ENCODE data around the gene SYCP2L.
"Not testable (repeated sequence)": the region's sequence is repeated elsewhere in the genome, so short reads cannot be mapped to it uniquely, and the experiment has no call there.

SYCP2L gene

DNA sequence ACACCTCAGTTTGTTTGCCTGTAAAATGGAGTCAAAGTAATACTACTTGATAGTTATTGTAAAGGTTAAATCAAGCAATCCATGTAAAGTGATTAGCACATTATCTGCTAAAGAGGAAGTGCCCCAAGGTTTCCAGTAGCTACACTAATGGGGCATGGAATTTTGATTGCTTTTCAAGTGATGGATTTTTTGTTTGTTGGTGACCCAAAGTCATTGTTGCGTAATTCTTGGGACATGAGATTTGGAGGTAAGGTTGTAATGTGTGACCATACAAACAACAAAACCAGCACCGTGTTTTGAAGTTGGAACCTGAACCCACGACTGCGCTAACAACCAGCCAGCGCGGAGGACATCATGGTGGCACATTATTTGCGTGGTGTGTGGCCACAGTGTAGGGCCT, 17.2 kb downstream of the SYCP2L start:
- Histone ChIP-seq H3K4me3 (ENCODE audit: low read depth, low read length) (no peak overlapping the region), H3K36me3 (ENCODE audit: control insufficient read depth in 2 of 2, insufficient read depth in 1 of 2, low read length in 2 of 2) (peaks cover 4 to 7% of the 10 kb centered on the region in 2 experiments; a peak in 2 of 3 replicates), H3K27ac (ENCODE audit: extremely low read depth, low read depth, low read length) (no peak overlapping the region), H3K9me3 (ENCODE audit: control insufficient read depth, insufficient read depth, low read depth, low read length) (no peaks in the 10 kb centered on the region), H3K4me1 (ENCODE audit: control insufficient read depth, insufficient read depth, low read length) (no peaks in the 10 kb centered on the region)
- ChIA-PET POLR2A (no interaction called here), CTCF (interaction anchor here (2.1 kb wide), 1 partner anchor 17 kb away, joined by 10 read pairs; the partner anchor contains the start of gene SYCP2L)
- no peak for TF ChIP-seq KLF7 (tag by site-specific recombination; IDR thresholded peaks at IDR 0.05; ENCODE audit: borderline replicate concordance)
- TF ChIP-seq ZNF146 (tag by site-specific recombination; IDR thresholded peaks at IDR 0.05), result no peak
- TF ChIP-seq HOXC10 (CRISPR knock-in tag; IDR thresholded peaks at IDR 0.05), result no peak
- TF ChIP-seq ZNF274 (IDR thresholded peaks at IDR 0.05; ENCODE audit: low read length), result no peak
- TF ChIP-seq ZNF274 (tag by site-specific recombination; IDR thresholded peaks at IDR 0.05; ENCODE audit: borderline replicate concordance), result no peak
- TF ChIP-seq ZSCAN23 (tag by site-specific recombination; IDR thresholded peaks at IDR 0.05), result no peak
- no peak for TF ChIP-seq HOXA7 (CRISPR knock-in tag; IDR thresholded peaks at IDR 0.05; ENCODE audit: borderline replicate concordance)
- TF ChIP-seq ZFP37 (tag by site-specific recombination; IDR thresholded peaks at IDR 0.05), result no peak
- TF ChIP-seq ZNF501 (tag by site-specific recombination; IDR thresholded peaks at IDR 0.05), result no peak
- no peak for TF ChIP-seq ZNF561 (tag by site-specific recombination; IDR thresholded peaks at IDR 0.05; ENCODE audit: borderline replicate concordance)

DNA sequence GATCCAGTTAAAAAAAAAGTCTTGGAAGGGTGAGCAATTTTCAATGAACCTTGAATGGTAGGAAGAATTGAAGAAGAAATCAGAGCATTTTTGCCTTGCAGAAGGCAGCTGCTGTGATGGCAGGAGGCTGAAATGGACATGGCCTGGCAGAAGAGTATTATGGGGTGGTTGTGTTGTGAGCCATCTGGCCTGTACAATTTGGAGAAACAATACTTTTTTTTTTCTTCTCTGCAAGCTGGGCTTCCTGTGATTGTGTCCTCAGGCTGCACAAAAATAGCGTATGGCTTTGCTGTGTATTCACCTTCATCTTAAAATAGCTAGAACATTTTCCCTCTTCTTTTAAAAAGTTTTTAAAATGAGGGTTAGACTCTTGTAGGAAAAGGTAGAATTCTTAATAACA, 21.4 kb downstream of the SYCP2L start:
- H3K36me3 ChIP-seq (ENCODE audit: control insufficient read depth in 2 of 2, insufficient read depth in 1 of 2, low read length in 2 of 2), result peaks cover 7 to 12% of the 10 kb centered on the region in 2 experiments
- TF ChIP-seq ZBTB1 (tag by site-specific recombination; IDR thresholded peaks at IDR 0.05) (no peak), ZNF140 (tag by site-specific recombination; IDR thresholded peaks at IDR 0.05) (no peak), TRIM28 (IDR thresholded peaks at IDR 0.05; ENCODE audit: borderline replicate concordance, low read length) (no peak)
- H3K9me3 ChIP-seq (ENCODE audit: control insufficient read depth, insufficient read depth, low read depth, low read length), result no peaks in the 10 kb centered on the region
- ChIA-PET POLR2A (interaction anchor here (0.6 to 1.5 kb wide), 4 partner anchors 8 to 21 kb away, joined by 3 to 5 read pairs (median 4); partner anchors contain the start of gene SYCP2L), CTCF (interaction anchor here (1.0 kb wide), 1 partner anchor 47 kb away, joined by 4 read pairs; no protein-coding TSS in a partner anchor)
- no peaks in the 10 kb centered on the region for H3K4me1 ChIP-seq (ENCODE audit: control insufficient read depth, insufficient read depth, low read length)
- no peak overlapping the region for H3K27ac ChIP-seq (ENCODE audit: extremely low read depth, low read depth, low read length)
- H3K4me3 ChIP-seq (ENCODE audit: low read depth, low read length), result no peak overlapping the region

- H3K36me3 ChIP-seq (ENCODE audit: control insufficient read depth in 2 of 2, insufficient read depth in 1 of 2, low read length in 2 of 2); H3K9me3 ChIP-seq (ENCODE audit: control insufficient read depth, insufficient read depth, low read depth, low read length); H3K4me1 ChIP-seq (ENCODE audit: control insufficient read depth, insufficient read depth, low read length); H3K4me3 ChIP-seq (ENCODE audit: low read depth, low read length); H3K27ac ChIP-seq (ENCODE audit: extremely low read depth, low read depth, low read length); POLR2A ChIA-PET: not testable (repeated sequence)
- CTCF ChIA-PET, result interaction anchor here (0.7 kb wide), 1 partner anchor 500 kb away, joined by 4 read pairs; no protein-coding TSS in a partner anchor
- TF ChIP-seq, protein P1, sequence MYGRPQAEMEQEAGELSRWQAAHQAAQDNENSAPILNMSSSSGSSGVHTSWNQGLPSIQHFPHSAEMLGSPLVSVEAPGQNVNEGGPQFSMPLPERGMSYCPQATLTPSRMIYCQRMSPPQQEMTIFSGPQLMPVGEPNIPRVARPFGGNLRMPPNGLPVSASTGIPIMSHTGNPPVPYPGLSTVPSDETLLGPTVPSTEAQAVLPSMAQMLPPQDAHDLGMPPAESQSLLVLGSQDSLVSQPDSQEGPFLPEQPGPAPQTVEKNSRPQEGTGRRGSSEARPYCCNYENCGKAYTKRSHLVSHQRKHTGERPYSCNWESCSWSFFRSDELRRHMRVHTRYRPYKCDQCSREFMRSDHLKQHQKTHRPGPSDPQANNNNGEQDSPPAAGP (tag by site-specific recombination; IDR thresholded peaks at IDR 0.05), result peak; percentile 71
- TF ChIP-seq KLF1 (tag by site-specific recombination; IDR thresholded peaks at IDR 0.05), result peak; percentile 86
These were observed 32.7 kb downstream of the SYCP2L start for GRCh38 chr6:10919520-10919919.

DNA sequence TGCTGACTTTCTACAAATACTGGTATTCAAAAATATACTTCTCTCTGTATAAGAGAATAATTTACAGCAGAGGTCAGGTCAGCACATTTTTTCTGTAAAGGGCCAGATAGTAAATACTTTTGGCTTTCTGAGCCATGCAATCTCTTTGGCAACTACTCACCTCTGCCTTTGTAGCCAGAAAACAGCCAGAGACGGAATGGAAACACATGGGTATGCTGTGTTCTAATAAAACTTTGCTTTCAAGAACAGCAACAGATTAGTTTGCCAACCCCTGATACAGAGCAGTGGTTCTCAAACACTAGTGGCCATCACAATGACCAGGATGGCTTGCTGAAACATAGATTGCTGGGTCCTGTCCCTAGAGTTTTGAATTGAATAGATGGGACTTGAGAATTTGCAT, 46.3 kb downstream of the SYCP2L start:
- CTCF ChIA-PET, result interaction anchor here (0.9 to 1.0 kb wide), 2 partner anchors 22 to 454 kb away, joined by 3 to 4 read pairs; no protein-coding TSS in a partner anchor
- peaks cover 8 to 13% of the 10 kb centered on the region in 2 experiments for H3K36me3 ChIP-seq (ENCODE audit: control insufficient read depth in 2 of 2, insufficient read depth in 1 of 2, low read length in 2 of 2)
- POLR2A ChIA-PET, result no interaction called here
- H3K4me1 ChIP-seq (ENCODE audit: control insufficient read depth, insufficient read depth, low read length), result no peaks in the 10 kb centered on the region
- no peak overlapping the region for H3K27ac ChIP-seq (ENCODE audit: extremely low read depth, low read depth, low read length)
- no peaks in the 10 kb centered on the region for H3K9me3 ChIP-seq (ENCODE audit: control insufficient read depth, insufficient read depth, low read depth, low read length)
- H3K4me3 ChIP-seq (ENCODE audit: low read depth, low read length), result no peak overlapping the region
- TF ChIP-seq ZNF518A (tag by site-specific recombination; conservative IDR thresholded peaks at IDR 0.05; ENCODE audit: low read depth) (no peak), ZNF621 (tag by site-specific recombination; IDR thresholded peaks at IDR 0.05) (no peak), ZNF658 (tag by site-specific recombination; IDR thresholded peaks at IDR 0.05) (no peak), SCRT1 (tag by site-specific recombination; IDR thresholded peaks at IDR 0.05; ENCODE audit: borderline replicate concordance) (no peak)
- TF ChIP-seq, protein P2, sequence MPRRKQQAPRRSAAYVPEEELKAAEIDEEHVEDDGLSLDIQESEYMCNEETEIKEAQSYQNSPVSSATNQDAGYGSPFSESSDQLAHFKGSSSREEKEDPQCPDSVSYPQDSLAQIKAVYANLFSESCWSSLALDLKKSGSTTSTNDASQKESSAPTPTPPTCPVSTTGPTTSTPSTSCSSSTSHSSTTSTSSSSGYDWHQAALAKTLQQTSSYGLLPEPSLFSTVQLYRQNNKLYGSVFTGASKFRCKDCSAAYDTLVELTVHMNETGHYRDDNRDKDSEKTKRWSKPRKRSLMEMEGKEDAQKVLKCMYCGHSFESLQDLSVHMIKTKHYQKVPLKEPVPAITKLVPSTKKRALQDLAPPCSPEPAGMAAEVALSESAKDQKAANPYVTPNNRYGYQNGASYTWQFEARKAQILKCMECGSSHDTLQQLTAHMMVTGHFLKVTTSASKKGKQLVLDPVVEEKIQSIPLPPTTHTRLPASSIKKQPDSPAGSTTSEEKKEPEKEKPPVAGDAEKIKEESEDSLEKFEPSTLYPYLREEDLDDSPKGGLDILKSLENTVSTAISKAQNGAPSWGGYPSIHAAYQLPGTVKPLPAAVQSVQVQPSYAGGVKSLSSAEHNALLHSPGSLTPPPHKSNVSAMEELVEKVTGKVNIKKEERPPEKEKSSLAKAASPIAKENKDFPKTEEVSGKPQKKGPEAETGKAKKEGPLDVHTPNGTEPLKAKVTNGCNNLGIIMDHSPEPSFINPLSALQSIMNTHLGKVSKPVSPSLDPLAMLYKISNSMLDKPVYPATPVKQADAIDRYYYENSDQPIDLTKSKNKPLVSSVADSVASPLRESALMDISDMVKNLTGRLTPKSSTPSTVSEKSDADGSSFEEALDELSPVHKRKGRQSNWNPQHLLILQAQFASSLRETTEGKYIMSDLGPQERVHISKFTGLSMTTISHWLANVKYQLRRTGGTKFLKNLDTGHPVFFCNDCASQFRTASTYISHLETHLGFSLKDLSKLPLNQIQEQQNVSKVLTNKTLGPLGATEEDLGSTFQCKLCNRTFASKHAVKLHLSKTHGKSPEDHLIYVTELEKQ (tag by site-specific recombination; IDR thresholded peaks at IDR 0.05; ENCODE audit: borderline replicate concordance), result no peak
